Memory B cell (primary cell): ENCODE results near the gene ZNF414.
"Not testable (repeated sequence)": the region's sequence is repeated elsewhere in the genome, so short reads cannot be mapped to it uniquely, and the experiment has no call there.

Source experiments
- ATAC-seq: fragments of 150-1000 bp; cut with Tn5 transposase; 2 replicates; pipeline ENCODE4 v1.10.0; 2021; ENCODE audit warnings: low read depth, mild to moderate bottlenecking, moderate library complexity
- DNase-seq, 2 donors: peaks; one replicate each; pipeline ENCODE4 v3.0.0; 2022; ENCODE audit warnings: low spot score in 2 of 2
- H3K27ac Mint-ChIP-seq: one replicate; pipeline ENCODE4 v1.8.0; 2022; ENCODE audit warnings: mild to moderate bottlenecking, moderate library complexity, mixed read lengths
- H3K27me3 Mint-ChIP-seq: one replicate; pipeline ENCODE4 v1.8.0; 2022; ENCODE audit warnings: mixed read lengths
- H3K36me3 Mint-ChIP-seq: one replicate; pipeline ENCODE4 v1.8.0; 2022; ENCODE audit warnings: mild to moderate bottlenecking, mixed read lengths
- H3K4me1 Mint-ChIP-seq: one replicate; pipeline ENCODE4 v1.8.0; 2022; ENCODE audit warnings: mixed read lengths
- H3K4me3 Mint-ChIP-seq: one replicate; pipeline ENCODE4 v1.8.0; 2022; ENCODE audit warnings: mild to moderate bottlenecking, moderate library complexity, mixed read lengths
- H3K9me3 Mint-ChIP-seq: one replicate; pipeline ENCODE4 v1.8.0; 2022; ENCODE audit warnings: mixed read lengths

ZNF414 gene

GRCh38 chr19:8530061-8530679, 16.2 kb upstream of the ZNF414 start:
- H3K27ac Mint-ChIP-seq, result no peak overlapping the region
- no peaks in the 10 kb centered on the region for H3K27me3 Mint-ChIP-seq
- no peak for ATAC-seq
- no peak overlapping the region for H3K4me3 Mint-ChIP-seq
- no peak for DNase-seq
- H3K4me1 Mint-ChIP-seq, result no peaks in the 10 kb centered on the region
- H3K9me3 Mint-ChIP-seq, result no peaks in the 10 kb centered on the region
- peaks cover 43% of the 10 kb centered on the region for H3K36me3 Mint-ChIP-seq

DNA sequence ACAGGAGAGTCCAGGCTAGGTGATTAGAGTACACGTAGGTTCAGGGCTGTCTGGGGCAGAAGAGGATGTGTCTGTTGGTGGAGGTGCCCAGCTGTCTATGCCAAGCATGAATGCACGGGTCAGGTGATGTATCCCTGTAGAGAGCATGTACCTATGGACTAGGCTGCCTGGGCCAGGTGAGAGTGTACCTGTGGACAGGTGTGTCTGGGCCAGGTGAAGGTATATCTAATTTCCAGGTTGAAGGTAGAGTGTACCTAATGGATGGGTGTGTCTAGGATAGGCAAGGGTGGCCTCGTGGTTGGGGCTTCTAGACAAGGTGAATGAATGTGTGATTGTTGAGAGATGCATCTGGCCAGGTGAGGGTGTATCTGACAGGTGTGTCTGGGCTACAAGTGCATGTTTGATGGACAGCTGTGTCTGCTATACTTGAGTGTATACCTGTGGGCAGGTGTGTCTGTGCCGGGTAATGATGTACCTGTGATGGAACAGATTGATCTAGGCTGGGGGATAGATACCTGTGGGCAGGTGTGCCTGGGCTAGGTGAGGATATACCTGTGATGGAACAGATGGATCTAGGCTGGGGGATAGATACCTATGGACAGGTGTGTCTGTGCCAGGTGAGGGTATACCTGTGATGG, 15.5 kb upstream of the ZNF414 start:
- Mint-ChIP-seq H3K9me3 (no peaks in the 10 kb centered on the region), H3K4me1 (no peaks in the 10 kb centered on the region), H3K4me3 (no peak overlapping the region), H3K36me3 (peaks cover 45% of the 10 kb centered on the region), H3K27ac (no peak overlapping the region), H3K27me3 (no peaks in the 10 kb centered on the region)
- ATAC-seq, result no peak
- no peak for DNase-seq

- Mint-ChIP-seq H3K36me3 (peaks cover 43% of the 10 kb centered on the region), H3K4me3 (no peak overlapping the region), H3K27me3 (no peaks in the 10 kb centered on the region), H3K4me1 (no peaks in the 10 kb centered on the region), H3K9me3 (no peaks in the 10 kb centered on the region), H3K27ac (peak overlapping the region; percentile 61)
- no peak for ATAC-seq
- no peak for DNase-seq
Observed at GRCh38 chr19:8528500-8528899, 14.5 kb upstream of the ZNF414 start.

DNA sequence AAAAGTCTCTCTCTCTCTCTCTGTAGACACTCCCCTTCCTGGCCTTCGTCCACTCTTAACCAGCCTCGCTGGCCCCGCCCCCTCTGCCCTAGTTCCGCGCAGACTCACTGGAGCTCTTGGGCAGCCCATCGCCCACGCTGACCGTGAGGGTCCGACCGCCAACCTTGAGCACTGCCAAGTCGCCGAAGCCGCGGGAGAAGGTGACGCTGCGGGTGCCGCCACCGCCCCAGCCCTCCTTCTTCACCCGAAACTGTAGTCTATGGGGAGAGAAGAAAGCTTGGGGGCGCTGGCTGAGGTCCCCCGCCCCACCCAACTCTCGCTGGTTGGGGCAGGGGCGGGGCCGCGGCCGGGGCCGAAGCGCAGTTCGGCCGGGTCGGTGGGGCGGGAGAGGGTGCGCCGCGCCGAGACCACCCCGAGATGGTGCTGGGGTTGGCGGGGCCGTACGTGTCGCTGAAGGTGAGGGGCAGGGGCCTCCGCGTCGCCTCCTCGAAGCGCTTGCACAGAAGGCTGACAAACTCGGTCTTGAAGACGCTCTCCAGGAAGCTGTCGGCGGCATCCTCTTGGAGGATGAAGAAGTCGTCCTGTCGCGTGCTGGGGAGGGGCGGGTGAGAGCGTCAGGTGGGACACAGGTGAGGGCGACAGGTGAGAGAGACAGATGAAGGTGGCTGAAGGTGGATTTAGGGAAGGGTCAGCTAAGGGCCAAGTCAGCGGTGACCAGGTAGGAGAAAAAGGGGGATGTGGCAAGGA, 12.6 kb upstream of the ZNF414 start:
- no peaks in the 10 kb centered on the region for H3K27me3 Mint-ChIP-seq
- DNase-seq (no peak), ATAC-seq (no peak)
- no peak overlapping the region for H3K4me3 Mint-ChIP-seq
- peaks cover 37% of the 10 kb centered on the region for H3K36me3 Mint-ChIP-seq
- H3K27ac Mint-ChIP-seq, result no peak overlapping the region
- no peaks in the 10 kb centered on the region for H3K9me3 Mint-ChIP-seq
- no peaks in the 10 kb centered on the region for H3K4me1 Mint-ChIP-seq

- Mint-ChIP-seq H3K27me3 (no peaks in the 10 kb centered on the region), H3K4me3 (no peak overlapping the region), H3K9me3 (no peaks in the 10 kb centered on the region), H3K27ac (no peak overlapping the region), H3K36me3 (peaks cover 38% of the 10 kb centered on the region), H3K4me1 (no peaks in the 10 kb centered on the region)
- ATAC-seq (no peak), DNase-seq (no peak)
Observed at GRCh38 chr19:8525401-8525684, 11.4 kb upstream of the ZNF414 start.

GRCh38 chr19:8519388-8519787, 5.4 kb upstream of the ZNF414 start:
- Mint-ChIP-seq H3K4me3 (no peak overlapping the region), H3K4me1 (peaks cover 14% of the 10 kb centered on the region), H3K27me3 (no peaks in the 10 kb centered on the region), H3K9me3 (no peaks in the 10 kb centered on the region), H3K27ac (no peak overlapping the region), H3K36me3 (peaks cover 8% of the 10 kb centered on the region)
- DNase-seq (no peak), ATAC-seq (no peak)

DNA sequence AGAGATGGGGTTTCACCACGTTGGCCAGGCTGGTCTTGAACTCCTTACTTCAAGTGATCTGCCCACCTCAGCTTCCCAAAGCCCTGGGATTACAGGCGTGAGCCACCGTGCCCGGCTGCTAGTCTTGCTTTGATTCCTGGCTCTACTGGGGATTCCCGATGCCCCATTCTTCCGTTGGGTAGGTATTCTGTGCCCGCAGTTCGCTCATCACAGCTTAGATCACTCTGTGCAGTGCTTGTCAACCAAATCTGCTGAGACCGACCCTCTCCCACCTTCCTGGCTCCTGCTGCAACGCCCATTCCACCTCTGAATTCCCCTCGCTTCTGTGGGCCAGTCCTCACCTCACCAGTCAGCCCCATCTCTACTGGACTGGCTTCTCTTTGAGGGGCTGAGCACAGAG, 4.6 kb upstream of the ZNF414 start:
- Mint-ChIP-seq H3K9me3 (no peaks in the 10 kb centered on the region), H3K4me3 (peak overlapping the region; percentile 5), H3K4me1 (peaks cover 18% of the 10 kb centered on the region), H3K27ac (no peak overlapping the region), H3K27me3 (no peaks in the 10 kb centered on the region), H3K36me3 (peaks cover 8% of the 10 kb centered on the region)
- no peak for ATAC-seq
- no peak for DNase-seq

DNA sequence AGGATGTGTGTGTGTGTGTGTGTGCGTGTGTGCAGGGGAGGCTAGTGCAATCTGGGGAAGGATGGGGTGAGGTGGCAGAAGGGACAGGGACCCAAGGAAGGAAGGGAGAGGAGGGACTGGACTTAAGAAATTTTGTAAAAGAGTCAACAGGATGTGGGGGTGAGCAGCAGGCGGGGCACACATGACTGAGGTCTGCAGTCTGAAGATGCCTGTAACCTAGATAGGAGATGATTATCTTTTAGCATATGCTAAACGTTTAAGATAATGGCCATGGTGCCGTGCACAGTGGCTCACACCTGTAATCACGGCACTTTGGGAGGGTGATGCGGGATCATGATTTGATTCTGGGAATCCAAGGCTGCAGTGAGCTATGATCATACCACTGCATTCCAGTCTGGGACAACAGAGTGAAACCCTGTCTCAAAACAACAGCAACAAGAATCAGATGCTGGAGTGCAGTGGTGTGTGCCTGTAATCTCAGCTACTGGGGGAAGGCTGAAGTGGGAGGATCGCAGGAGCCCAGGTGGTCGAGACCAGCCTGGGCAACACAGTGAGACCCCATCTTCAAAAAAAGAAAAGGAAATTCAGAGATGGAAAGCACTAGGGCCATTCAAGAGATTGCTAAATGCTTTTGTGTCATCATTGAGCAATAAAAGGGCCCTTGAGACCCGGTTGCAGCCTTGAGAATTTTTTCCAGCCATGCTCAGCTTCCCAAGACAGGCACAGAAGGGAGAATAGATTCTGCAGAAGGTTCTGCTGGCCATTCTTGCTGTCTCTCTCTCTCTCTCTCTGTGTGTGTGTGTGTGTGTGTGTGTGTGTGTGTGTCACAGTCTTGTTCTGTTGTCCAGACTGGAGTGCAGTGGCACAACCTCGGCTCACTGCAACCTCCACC, 3.8 kb upstream of the ZNF414 start:
- peak overlapping the region; percentile 63 for H3K4me3 Mint-ChIP-seq
- no peak for DNase-seq

DNA sequence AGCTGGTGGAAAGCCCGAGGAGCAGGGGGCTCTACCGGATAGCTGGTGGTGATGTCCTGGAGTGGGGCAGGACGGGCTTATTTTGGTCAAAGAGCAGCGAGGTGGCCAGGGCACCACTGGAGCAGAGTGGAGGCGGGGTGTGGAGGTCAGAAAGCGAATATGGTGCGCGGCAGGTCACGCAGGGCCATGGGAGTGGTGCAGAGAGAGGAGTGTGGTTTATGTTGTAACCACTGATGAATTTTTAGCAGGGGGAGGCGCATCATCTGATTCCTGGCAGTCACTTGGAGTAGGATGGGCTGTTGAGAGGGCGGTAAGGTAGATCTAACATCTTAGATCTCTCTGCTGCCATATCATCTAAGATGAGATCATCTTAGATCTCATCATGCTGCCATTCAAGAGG, 1.4 kb upstream of the ZNF414 start:
- Mint-ChIP-seq H3K27ac (no peak overlapping the region), H3K9me3 (no peaks in the 10 kb centered on the region), H3K4me3 (peak overlapping the region; percentile 27), H3K4me1 (peaks cover 24% of the 10 kb centered on the region), H3K36me3 (no peaks in the 10 kb centered on the region), H3K27me3 (no peaks in the 10 kb centered on the region)
- no peak for ATAC-seq
- DNase-seq, result no peak

More for the DNA sequence above, 3.8 kb upstream of the ZNF414 start:
- no peak for ATAC-seq
- Mint-ChIP-seq H3K9me3 (no peaks in the 10 kb centered on the region), H3K4me1 (peaks cover 22% of the 10 kb centered on the region), H3K36me3 (peaks cover 8% of the 10 kb centered on the region), H3K27ac (peak overlapping the region; percentile 78), H3K27me3 (no peaks in the 10 kb centered on the region)

DNA sequence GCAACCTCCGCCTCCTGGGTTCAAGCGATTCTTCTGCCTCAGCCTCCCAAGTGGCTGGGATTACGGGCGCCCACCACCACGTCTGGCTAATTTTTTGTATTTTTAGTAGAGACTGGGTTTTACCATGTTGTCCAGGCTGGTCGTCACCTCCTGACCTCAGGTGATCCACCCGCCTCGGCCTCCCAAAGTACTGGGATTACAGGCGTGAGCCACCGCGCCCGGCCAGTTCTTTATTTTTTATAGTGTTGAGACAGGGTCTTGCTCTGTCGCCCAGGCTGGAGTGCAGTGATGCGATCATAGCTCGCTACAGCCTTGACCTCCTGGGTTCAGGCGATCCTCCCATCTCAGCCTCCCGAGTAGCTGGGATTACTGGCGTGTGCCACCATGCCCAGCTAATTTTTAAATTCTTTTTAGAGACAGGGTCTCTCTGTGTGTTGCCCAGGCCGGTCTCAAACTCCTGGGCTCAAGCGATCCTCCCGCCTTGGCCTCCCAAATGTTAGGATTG, 590 bp upstream of the ZNF414 start:
- DNase-seq, H3K9me3 Mint-ChIP-seq, H3K36me3 Mint-ChIP-seq, H3K27me3 Mint-ChIP-seq, ATAC-seq: not testable (repeated sequence)
- H3K27ac Mint-ChIP-seq, result peak overlapping the region; percentile 100
- H3K4me1 Mint-ChIP-seq, result peaks cover 24% of the 10 kb centered on the region
- H3K4me3 Mint-ChIP-seq, result peak overlapping the region; percentile 99

- Mint-ChIP-seq H3K4me1 (peaks cover 23% of the 10 kb centered on the region), H3K27ac (peak overlapping the region; percentile 100), H3K27me3 (no peaks in the 10 kb centered on the region), H3K4me3 (peak overlapping the region; percentile 99), H3K36me3 (no peaks in the 10 kb centered on the region), H3K9me3 (no peaks in the 10 kb centered on the region)
- DNase-seq (no peak), ATAC-seq (no peak)
Observed at GRCh38 chr19:8513036-8513686, 806 bp downstream of the ZNF414 start.

DNA sequence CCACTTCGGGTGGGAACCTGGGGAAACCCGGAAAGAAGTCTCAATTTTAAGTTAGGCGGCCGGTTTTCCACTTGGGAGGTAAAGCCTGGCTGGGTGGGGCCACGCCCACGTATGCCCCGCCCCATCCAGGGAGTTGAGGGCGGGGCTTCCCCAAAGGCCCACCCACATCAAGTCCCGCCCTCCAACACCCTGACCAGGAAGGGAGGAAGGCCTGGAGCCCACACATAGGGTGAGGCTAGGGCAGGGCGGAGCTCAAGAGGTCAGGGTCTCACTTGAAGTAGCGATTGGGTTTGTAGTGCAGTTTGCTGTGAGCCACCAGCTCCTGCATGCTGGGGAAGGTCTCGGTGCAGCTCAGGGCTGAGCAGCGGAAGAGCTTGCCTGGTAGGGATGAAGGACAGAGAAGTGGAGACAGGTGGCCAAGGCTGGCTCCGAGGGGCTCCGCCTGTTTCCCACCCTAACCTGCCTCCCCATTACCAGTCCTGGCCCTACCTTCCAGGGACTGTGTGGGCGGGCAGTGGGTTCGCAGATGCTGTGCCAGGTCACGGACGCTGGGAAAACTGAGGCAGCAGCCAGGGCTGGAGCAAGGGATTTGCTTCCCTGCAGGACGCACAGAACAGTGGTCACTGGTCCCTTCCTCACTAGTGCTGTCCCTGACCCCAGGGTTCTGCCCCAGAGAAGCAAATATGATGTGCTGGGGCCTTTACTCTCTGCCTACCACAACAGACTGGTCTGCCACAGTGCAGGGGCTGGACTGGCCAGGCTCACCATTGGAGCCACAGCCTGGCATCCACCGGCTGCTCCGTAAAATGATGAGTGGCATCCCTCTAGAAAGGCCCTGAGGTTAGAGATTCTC, 1.6 kb downstream of the ZNF414 start:
- no peaks in the 10 kb centered on the region for H3K27me3 Mint-ChIP-seq
- H3K27ac Mint-ChIP-seq, result no peak overlapping the region
- peak overlapping the region; percentile 24 for H3K4me3 Mint-ChIP-seq
- peaks cover 17% of the 10 kb centered on the region for H3K4me1 Mint-ChIP-seq
- H3K36me3 Mint-ChIP-seq, result no peaks in the 10 kb centered on the region
- H3K9me3 Mint-ChIP-seq, result no peaks in the 10 kb centered on the region
- no peak for ATAC-seq
- DNase-seq, result no peak

DNA sequence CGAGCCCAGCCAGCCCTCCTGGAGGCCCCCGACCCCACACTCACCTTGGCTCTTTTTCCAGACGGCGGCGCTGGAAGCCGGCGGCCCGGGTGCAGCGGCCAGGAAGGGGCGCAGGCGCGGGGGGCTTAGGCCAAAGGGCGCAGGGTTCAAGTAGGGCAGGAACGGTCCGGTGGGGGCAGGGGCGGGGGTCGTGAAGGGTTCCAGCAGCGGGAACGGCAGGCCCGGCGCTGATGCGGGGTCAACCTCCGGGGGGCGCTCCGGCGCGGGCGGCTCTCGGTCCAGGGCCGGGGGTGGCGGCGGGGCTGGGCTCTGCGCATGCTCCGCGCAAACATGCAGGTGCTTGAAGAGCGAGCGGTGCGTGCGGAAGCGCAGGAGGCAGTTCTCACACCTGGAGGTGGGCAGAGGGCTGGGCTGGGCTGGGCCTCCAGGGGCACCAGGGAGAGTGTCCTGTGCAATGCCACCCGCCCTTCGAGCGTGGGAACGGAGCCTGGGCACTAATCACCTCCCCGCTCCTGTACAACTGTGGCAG, 2.3 kb downstream of the ZNF414 start:
- ATAC-seq (no peak), DNase-seq (no peak)
- H3K27me3 Mint-ChIP-seq, result no peaks in the 10 kb centered on the region
- H3K4me1 Mint-ChIP-seq, result peaks cover 15% of the 10 kb centered on the region
- H3K27ac Mint-ChIP-seq, result no peak overlapping the region
- H3K36me3 Mint-ChIP-seq, result no peaks in the 10 kb centered on the region
- no peak overlapping the region for H3K4me3 Mint-ChIP-seq
- no peaks in the 10 kb centered on the region for H3K9me3 Mint-ChIP-seq
